CD4-positive, CD25-positive, alpha-beta regulatory T cell (primary cell): ENCODE data around the gene SPINK9. TPM values are rescaled to one million over a fixed set of nuclear protein-coding genes. Genes with fewer than 3 reads are reported as not detected.

ENCODE experiments used
- ATAC-seq, 2 donors: fragments of 150-1000 bp; cut with Tn5 transposase; one replicate each; pipeline ENCODE4 v1.10.0; 2021; ENCODE audit warnings: low read depth in 2 of 2, moderate number of reproducible peaks in 2 of 2, moderate library complexity in 1 of 2
- DNase-seq, 3 donors: peaks; one replicate each; pipeline versions ENCODE4 v3.0.0 to v3.0.0-alpha.2; 2012 to 2022; ENCODE audit warnings: mixed read lengths in 1 of 3
- H3K27ac ChIP-seq: one replicate; pipeline ENCODE4 v1.7.0; 2013; ENCODE audit warnings: mild to moderate bottlenecking, low read length; ENCODE audit not compliant: insufficient read depth, poor library complexity, severe bottlenecking
- H3K27me3 ChIP-seq: one replicate; pipeline ENCODE4 v1.7.0; 2013; ENCODE audit warnings: low read length; ENCODE audit not compliant: control insufficient read depth, insufficient read depth
- H3K36me3 ChIP-seq: one replicate; pipeline ENCODE4 v1.7.0; 2013; ENCODE audit warnings: mild to moderate bottlenecking, low read length, moderate library complexity; ENCODE audit not compliant: control insufficient read depth, insufficient read depth
- H3K4me1 ChIP-seq: 2 replicates; pipeline ENCODE4 v1.7.0; 2013; ENCODE audit warnings: mild to moderate bottlenecking, low read length; ENCODE audit not compliant: insufficient read depth, control insufficient read depth, poor library complexity, severe bottlenecking
- H3K4me3 ChIP-seq: one replicate; pipeline ENCODE4 v1.7.0; 2013; ENCODE audit warnings: low read depth, mild to moderate bottlenecking, low read length, moderate library complexity
- H3K9me3 ChIP-seq, 2 experiments: 1 replicate in 1 of 2; 2 replicates in 1 of 2; pipeline ENCODE4 v1.7.0; 2013; ENCODE audit warnings: low read length in 2 of 2, mild to moderate bottlenecking in 1 of 2, moderate library complexity in 1 of 2; ENCODE audit not compliant: control insufficient read depth in 2 of 2
- H3K27ac Mint-ChIP-seq, 3 donors: one replicate each; pipeline ENCODE4 v1.8.0; 2020 to 2022; ENCODE audit warnings: mild to moderate bottlenecking in 3 of 3, mixed read lengths in 3 of 3, moderate library complexity in 2 of 3
- H3K27me3 Mint-ChIP-seq: one replicate; pipeline ENCODE4 v1.8.0; 2022; ENCODE audit warnings: mild to moderate bottlenecking, mixed read lengths
- H3K36me3 Mint-ChIP-seq: one replicate; pipeline ENCODE4 v1.8.0; 2020; ENCODE audit warnings: mixed read lengths
- H3K4me1 Mint-ChIP-seq, 4 donors: one replicate each; pipeline ENCODE4 v1.8.0; 2020 to 2022; ENCODE audit warnings: mixed read lengths in 4 of 4, mild to moderate bottlenecking in 1 of 4
- H3K4me3 Mint-ChIP-seq, 4 donors: one replicate each; pipeline ENCODE4 v1.8.0; 2020 to 2022; ENCODE audit warnings: mild to moderate bottlenecking in 4 of 4, mixed read lengths in 4 of 4, moderate library complexity in 3 of 4
- H3K9me3 Mint-ChIP-seq, 7 donors: one replicate each; pipeline ENCODE4 v1.8.0; 2020 to 2022; ENCODE audit warnings: mixed read lengths in 7 of 7, mild to moderate bottlenecking in 3 of 7, moderate library complexity in 2 of 7
- polyA plus RNA-seq, 4 donors: library from polyadenylated mRNA; unstranded; fragments of 300-500 nt; fragmentation: Illumina TruSeq; gene quantifications; one replicate each; pipeline ENCODE4 v1.2.3, GENCODE V29; 2021
- total RNA-seq: library from RNA; stranded (reverse); gene quantifications from one replicate; pipeline ENCODE4 v1.2.3, GENCODE V29; 2022

The SPINK9 gene
- total and polyA plus RNA-seq, 5 donors from 2014 or later, result not detected

DNA sequence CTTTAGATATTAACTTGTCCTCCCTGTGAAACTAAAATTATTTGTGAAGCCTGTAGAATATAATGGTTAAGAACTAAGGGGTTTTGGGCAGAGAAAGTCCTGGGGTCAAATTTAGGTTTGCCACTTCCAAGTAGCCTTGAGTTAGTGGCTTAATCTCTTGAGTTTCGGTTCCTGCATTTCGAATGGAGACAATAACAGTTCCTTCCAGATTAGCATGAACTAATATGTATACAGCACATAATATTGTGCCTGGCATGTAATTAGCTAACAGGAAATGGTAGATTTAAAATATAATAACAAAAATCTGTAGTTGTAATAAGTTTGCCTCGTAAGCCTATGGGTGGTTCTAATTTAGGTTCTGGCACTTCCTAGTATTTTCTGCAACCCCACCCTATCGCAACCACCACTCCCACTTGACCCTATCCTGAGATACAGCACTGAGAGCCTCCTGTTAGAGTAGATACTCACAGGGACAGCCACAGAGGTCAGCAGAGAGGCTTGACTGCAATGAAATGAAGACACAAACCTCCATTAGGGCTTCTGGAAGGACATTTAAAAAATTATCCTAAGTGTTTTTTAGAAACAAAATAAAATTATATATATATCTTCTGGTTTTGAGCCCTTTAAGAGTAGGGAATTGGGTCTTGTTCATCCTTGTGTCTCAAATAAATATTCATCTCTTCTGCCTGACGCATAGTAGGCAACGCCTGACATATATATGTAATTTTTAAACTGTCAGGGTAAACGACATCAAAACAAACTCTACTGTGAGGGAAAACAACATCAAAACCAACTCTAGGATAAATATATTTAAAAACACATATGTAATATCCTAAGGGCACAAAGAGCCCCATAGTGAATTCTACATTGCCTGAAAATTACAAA lies 8.5 kb downstream of the SPINK9 start:
- no peaks in the 10 kb centered on the region for H3K9me3 Mint-ChIP-seq
- no peak for ATAC-seq
- H3K4me1 Mint-ChIP-seq, result no peaks in the 10 kb centered on the region

DNA sequence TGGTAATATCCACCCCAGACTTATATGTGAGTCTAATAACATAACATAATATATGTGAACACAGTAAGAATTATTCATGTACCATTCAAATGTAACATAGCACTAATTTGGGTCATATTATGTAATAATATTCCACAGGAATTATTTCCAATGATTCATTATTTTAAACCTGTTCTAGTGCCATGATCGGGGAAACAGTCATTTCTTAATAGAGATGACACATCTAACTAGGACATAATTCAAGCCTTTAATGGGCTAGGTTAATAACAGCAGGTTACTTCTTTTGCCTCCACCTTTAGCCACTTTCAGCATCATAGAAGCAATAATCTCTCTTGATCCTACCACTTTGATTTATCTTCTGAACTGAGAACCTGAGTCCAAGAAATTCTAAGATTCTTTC lies 12.3 kb downstream of the SPINK9 start:
- DNase-seq, result no peak
- no peak for ATAC-seq
- Histone ChIP-seq H3K27ac (no peak overlapping the region), H3K4me3 (no peak overlapping the region), H3K9me3 (no peaks in the 10 kb centered on the region), H3K36me3 (no peaks in the 10 kb centered on the region), H3K27me3 (no peaks in the 10 kb centered on the region), H3K4me1 (no peaks in the 10 kb centered on the region)
- peaks cover 5% of the 10 kb centered on the region for H3K36me3 Mint-ChIP-seq
- H3K9me3 Mint-ChIP-seq, result peaks cover 0 to 3% (median 0%) of the 10 kb centered on the region in 7 donors
- H3K27ac Mint-ChIP-seq, result no peak overlapping the region
- H3K4me1 Mint-ChIP-seq, result no peaks in the 10 kb centered on the region
- H3K27me3 Mint-ChIP-seq, result peaks cover 15% of the 10 kb centered on the region
- no peak overlapping the region for H3K4me3 Mint-ChIP-seq

More for the DNA sequence above, 8.5 kb downstream of the SPINK9 start:
- Histone ChIP-seq H3K27ac (no peak overlapping the region), H3K27me3 (no peaks in the 10 kb centered on the region), H3K9me3 (no peaks in the 10 kb centered on the region), H3K4me1 (no peaks in the 10 kb centered on the region), H3K4me3 (no peak overlapping the region), H3K36me3 (no peaks in the 10 kb centered on the region)
- H3K27me3 Mint-ChIP-seq, result peaks cover 4% of the 10 kb centered on the region
- peaks cover 4% of the 10 kb centered on the region for H3K36me3 Mint-ChIP-seq
- peak overlapping the region in 1 of 3 donors; percentile 17 for H3K27ac Mint-ChIP-seq
- no peak for DNase-seq
- H3K4me3 Mint-ChIP-seq, result no peak overlapping the region

DNA sequence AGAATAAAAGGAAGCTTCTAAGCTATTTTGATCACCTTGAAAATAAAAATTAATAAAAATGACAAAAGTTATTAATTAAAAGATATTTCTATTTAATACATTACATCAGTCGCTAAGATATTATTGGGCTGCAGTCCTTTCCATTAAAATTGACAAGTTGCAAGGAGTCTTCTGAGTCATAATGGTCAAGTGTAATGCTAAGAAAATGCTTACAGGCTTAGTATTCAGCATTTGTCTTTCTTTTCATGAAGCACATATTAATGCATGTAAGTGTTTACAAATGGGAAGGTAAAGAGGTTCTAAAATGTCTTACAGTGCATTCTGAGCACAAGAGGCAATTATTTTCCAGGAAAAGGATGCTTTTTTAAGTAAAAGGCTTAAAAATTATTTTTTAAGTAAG lies 17.3 kb downstream of the SPINK9 start:
- Histone ChIP-seq H3K36me3 (no peaks in the 10 kb centered on the region), H3K4me1 (no peaks in the 10 kb centered on the region), H3K27ac (no peak overlapping the region), H3K4me3 (no peak overlapping the region), H3K9me3 (no peaks in the 10 kb centered on the region), H3K27me3 (no peaks in the 10 kb centered on the region)
- Mint-ChIP-seq H3K4me3 (no peak overlapping the region), H3K9me3 (peaks cover 0 to 4% (median 0%) of the 10 kb centered on the region in 7 donors), H3K27ac (no peak overlapping the region), H3K27me3 (peaks cover 15% of the 10 kb centered on the region), H3K36me3 (peaks cover 5% of the 10 kb centered on the region), H3K4me1 (no peaks in the 10 kb centered on the region)
- DNase-seq (no peak), ATAC-seq (no peak)

DNA sequence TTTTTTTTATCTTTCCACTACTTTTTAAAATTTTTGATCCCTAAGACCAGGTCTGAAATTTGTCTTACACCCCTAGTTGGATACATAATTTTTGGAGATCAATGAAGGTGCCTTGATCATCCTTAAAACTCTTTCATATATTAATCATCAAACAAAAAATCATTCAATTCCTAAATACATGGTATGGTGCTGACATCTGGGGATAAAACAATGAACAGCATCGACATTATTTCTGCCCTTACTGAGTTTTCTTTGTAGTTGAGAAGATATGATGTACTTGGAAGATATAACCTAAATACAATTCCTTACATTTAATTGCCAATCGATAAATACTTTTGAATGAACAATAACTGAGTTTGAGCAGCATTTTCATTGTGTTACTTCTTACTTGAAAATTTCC lies 18.3 kb downstream of the SPINK9 start:
- Histone ChIP-seq H3K27me3 (no peaks in the 10 kb centered on the region), H3K36me3 (no peaks in the 10 kb centered on the region)
- no peak for ATAC-seq

DNA sequence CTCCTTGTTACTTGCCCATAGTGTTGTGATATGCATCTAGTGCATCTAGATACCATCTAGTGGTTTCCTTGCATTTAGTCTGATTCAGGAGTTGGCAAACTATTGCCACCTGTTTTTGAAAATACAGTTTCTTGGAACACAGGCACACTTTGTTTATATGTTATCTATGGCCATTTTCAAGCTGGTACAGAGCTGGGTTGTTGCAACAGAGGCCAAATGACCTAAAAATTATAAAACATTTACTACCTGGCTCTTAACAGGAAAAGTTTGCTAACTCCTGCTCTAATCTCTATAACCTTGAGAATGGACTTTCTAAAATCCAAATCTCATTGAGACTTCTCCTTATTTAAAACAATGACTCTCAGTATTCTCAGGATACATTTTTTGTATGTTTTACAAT lies 29.0 kb downstream of the SPINK9 start:
- H3K27me3 Mint-ChIP-seq, result no peaks in the 10 kb centered on the region
- H3K4me1 Mint-ChIP-seq, result peaks cover 0 to 4% (median 0%) of the 10 kb centered on the region in 4 donors
- H3K4me1 ChIP-seq, result no peaks in the 10 kb centered on the region
- no peaks in the 10 kb centered on the region for H3K36me3 ChIP-seq
- H3K9me3 Mint-ChIP-seq, result peaks cover 0 to 11% (median 4%) of the 10 kb centered on the region in 7 donors
- H3K27ac Mint-ChIP-seq, result no peak overlapping the region
- no peaks in the 10 kb centered on the region for H3K27me3 ChIP-seq
- H3K9me3 ChIP-seq, result peaks cover 0 to 9% of the 10 kb centered on the region in 2 experiments
- no peaks in the 10 kb centered on the region for H3K36me3 Mint-ChIP-seq
- H3K27ac ChIP-seq, result no peak overlapping the region
- ATAC-seq (no peak), DNase-seq (no peak)
- H3K4me3 ChIP-seq, result no peak overlapping the region
- H3K4me3 Mint-ChIP-seq, result no peak overlapping the region

More for the DNA sequence above, 18.3 kb downstream of the SPINK9 start:
- Mint-ChIP-seq H3K4me3 (no peak overlapping the region), H3K9me3 (peaks cover 0 to 4% (median 0%) of the 10 kb centered on the region in 7 donors), H3K27me3 (peaks cover 12% of the 10 kb centered on the region), H3K4me1 (no peaks in the 10 kb centered on the region), H3K27ac (no peak overlapping the region), H3K36me3 (peaks cover 5% of the 10 kb centered on the region)
- no peak for DNase-seq
- H3K9me3 ChIP-seq, result no peaks in the 10 kb centered on the region
- H3K4me1 ChIP-seq, result no peaks in the 10 kb centered on the region
- no peak overlapping the region for H3K27ac ChIP-seq
- H3K4me3 ChIP-seq, result no peak overlapping the region

DNA sequence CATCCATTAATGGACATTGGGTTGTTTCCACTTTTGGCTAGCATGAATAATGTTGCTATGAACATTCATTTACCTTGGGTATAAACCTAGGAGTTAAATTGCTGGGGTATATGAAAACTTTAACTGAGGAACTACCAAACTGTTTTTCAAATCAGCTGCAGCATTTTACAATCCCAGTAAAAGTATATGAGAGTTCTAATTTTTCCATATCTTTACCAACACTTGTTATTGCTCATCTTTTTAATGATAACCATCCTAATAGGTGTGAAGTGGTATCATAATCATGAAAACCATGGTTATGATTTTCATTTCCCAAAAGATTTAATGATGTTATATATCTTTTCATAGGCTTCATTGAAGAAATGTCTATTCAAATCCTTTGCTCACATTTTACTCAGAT lies 32.9 kb downstream of the SPINK9 start:
- H3K4me3 Mint-ChIP-seq, result no peak overlapping the region
- no peak overlapping the region for H3K27ac Mint-ChIP-seq
- DNase-seq, result no peak

DNA sequence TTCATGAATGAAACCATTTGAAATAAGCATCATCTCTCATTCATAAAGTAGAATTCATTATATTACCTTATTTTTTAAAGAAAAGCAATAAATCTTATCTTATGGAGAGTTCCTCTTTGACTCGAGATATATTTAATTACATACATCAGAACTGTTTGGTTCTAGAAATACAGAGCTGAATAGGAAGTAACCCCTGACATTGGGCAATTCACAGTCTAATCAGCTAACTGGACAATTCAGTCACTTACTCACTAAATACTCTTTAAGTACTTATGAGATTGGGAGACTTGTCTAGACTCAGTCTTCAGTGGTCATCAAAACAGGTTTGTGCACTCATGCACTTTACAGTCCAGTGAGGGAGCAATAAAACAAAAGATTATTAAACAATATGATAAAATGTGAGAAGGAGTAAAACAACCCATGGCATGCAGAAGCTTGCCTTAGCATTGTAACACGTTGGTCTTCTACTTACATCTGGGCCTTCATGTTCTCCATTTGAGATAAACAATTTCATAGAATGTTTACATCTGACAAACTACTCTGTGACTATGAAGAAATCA lies 36.9 kb downstream of the SPINK9 start:
- H3K27ac ChIP-seq, result no peak overlapping the region
- Mint-ChIP-seq H3K4me1 (peaks cover 0 to 3% (median 0%) of the 10 kb centered on the region in 4 donors), H3K27me3 (no peaks in the 10 kb centered on the region), H3K9me3 (peaks cover 0 to 17% (median 4%) of the 10 kb centered on the region in 7 donors), H3K27ac (no peak overlapping the region), H3K36me3 (peaks cover 16% of the 10 kb centered on the region), H3K4me3 (no peak overlapping the region)
- H3K9me3 ChIP-seq, result peaks cover 0 to 9% of the 10 kb centered on the region in 2 experiments
- H3K36me3 ChIP-seq, result no peaks in the 10 kb centered on the region
- ATAC-seq, result no peak
- no peaks in the 10 kb centered on the region for H3K27me3 ChIP-seq
- no peak overlapping the region for H3K4me3 ChIP-seq
- DNase-seq, result no peak
- no peaks in the 10 kb centered on the region for H3K4me1 ChIP-seq

More for the DNA sequence above, 32.9 kb downstream of the SPINK9 start:
- no peak overlapping the region for H3K4me3 ChIP-seq
- Mint-ChIP-seq H3K4me1 (no peaks in the 10 kb centered on the region), H3K36me3 (peaks cover 8% of the 10 kb centered on the region), H3K9me3 (peaks cover 0 to 17% (median 4%) of the 10 kb centered on the region in 7 donors), H3K27me3 (no peaks in the 10 kb centered on the region)
- H3K27ac ChIP-seq, result no peak overlapping the region
- no peaks in the 10 kb centered on the region for H3K36me3 ChIP-seq
- peaks cover 0 to 9% of the 10 kb centered on the region in 2 experiments for H3K9me3 ChIP-seq
- ATAC-seq, result no peak
- no peaks in the 10 kb centered on the region for H3K27me3 ChIP-seq
- no peaks in the 10 kb centered on the region for H3K4me1 ChIP-seq
